ENCODE measurements around the gene FCN1.

The FCN1 gene

GRCh38 chr9:134963546-134963945 is 45.8 kb upstream of the FCN1 start:
- no peak for TF ChIP-seq CTCF (IDR thresholded peaks at IDR 0.05)
- TF ChIP-seq ZFX (IDR thresholded peaks at IDR 0.05; ENCODE audit: borderline replicate concordance): no peak
- no peak overlapping the region for H3K27ac ChIP-seq

- no peak overlapping the region for H3K27ac ChIP-seq
Observed at GRCh38 chr9:134962973-134963364, 45.3 kb upstream of the FCN1 start.

GRCh38 chr9:134962065-134962972 is 44.6 kb upstream of the FCN1 start:
- no peak overlapping the region for H3K27ac ChIP-seq
- TF ChIP-seq ZFX (IDR thresholded peaks at IDR 0.05; ENCODE audit: borderline replicate concordance): no peak
- TF ChIP-seq CTCF (IDR thresholded peaks at IDR 0.05): no peak

More at GRCh38 chr9:134962973-134963364, 45.3 kb upstream of the FCN1 start:
- TF ChIP-seq CTCF (IDR thresholded peaks at IDR 0.05) (no peak), ZFX (IDR thresholded peaks at IDR 0.05; ENCODE audit: borderline replicate concordance) (no peak)

GRCh38 chr9:134961331-134962064 is 43.8 kb upstream of the FCN1 start:
- TF ChIP-seq ZFX (IDR thresholded peaks at IDR 0.05; ENCODE audit: borderline replicate concordance) (no peak), CTCF (IDR thresholded peaks at IDR 0.05) (no peak)
- H3K27ac ChIP-seq: no peak overlapping the region

- TF ChIP-seq ZFX (IDR thresholded peaks at IDR 0.05; ENCODE audit: borderline replicate concordance): no peak
- TF ChIP-seq CTCF (IDR thresholded peaks at IDR 0.05): no peak
Observed at GRCh38 chr9:134960701-134961181, 43.0 kb upstream of the FCN1 start.

GRCh38 chr9:134959971-134960310 is 42.2 kb upstream of the FCN1 start:
- TF ChIP-seq ZFX (IDR thresholded peaks at IDR 0.05; ENCODE audit: borderline replicate concordance): no peak
- TF ChIP-seq CTCF (IDR thresholded peaks at IDR 0.05): no peak
- H3K27ac ChIP-seq: no peak overlapping the region

More at GRCh38 chr9:134960701-134961181, 43.0 kb upstream of the FCN1 start:
- no peak overlapping the region for H3K27ac ChIP-seq
